T-helper 2 cell treated with Interferon-gamma antibody and Interleukin-4, amounts not matched to agents 5 μg/mL and 100 μg/mL, for 36 hours (primary cell): ENCODE measurements around the gene CMYA5.

Experiments
- DNase-seq: peaks from one replicate; pipeline ENCODE4 v3.0.0; 2021; ENCODE audit warnings: low spot score
- H3K27ac Mint-ChIP-seq: one replicate; pipeline ENCODE4 v1.8.0; 2021; ENCODE audit warnings: mild to moderate bottlenecking, mixed read lengths
- H3K27me3 Mint-ChIP-seq: one replicate; pipeline ENCODE4 v1.8.0; 2021; ENCODE audit warnings: low read depth, mixed read lengths
- H3K36me3 Mint-ChIP-seq: one replicate; pipeline ENCODE4 v1.8.0; 2021; ENCODE audit warnings: low read depth, mixed read lengths
- H3K4me1 Mint-ChIP-seq: one replicate; pipeline ENCODE4 v1.8.0; 2021; ENCODE audit warnings: low read depth, mixed read lengths
- H3K4me3 Mint-ChIP-seq: one replicate; pipeline ENCODE4 v1.8.0; 2022; ENCODE audit warnings: mild to moderate bottlenecking, moderate library complexity, mixed read lengths
- H3K9me3 Mint-ChIP-seq: one replicate; pipeline ENCODE4 v1.8.0; 2021; ENCODE audit warnings: mixed read lengths

The CMYA5 gene

DNA sequence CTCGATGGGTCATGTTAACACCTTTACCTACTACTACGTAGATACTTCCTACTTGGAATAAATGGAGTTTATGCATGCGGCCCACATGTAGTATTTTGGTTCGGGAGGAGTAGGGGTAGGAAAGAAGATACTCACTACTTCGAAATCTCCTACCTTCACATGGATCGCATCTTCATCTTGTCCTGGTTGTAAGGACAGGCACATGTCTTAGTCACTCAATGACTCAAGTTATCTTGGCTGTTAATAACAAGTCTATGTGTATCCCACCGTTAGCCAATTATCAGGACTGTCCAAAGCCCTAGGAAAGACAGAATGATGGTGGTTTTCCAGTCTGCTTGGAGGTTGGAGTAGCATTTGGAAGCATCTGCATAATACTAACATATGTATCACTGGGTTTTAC lies 24.1 kb downstream of the CMYA5 start:
- no peak for DNase-seq
- Mint-ChIP-seq H3K27me3 (no peaks in the 10 kb centered on the region), H3K36me3 (no peaks in the 10 kb centered on the region), H3K4me1 (no peaks in the 10 kb centered on the region), H3K4me3 (no peak overlapping the region), H3K9me3 (no peaks in the 10 kb centered on the region), H3K27ac (no peak overlapping the region)

DNA sequence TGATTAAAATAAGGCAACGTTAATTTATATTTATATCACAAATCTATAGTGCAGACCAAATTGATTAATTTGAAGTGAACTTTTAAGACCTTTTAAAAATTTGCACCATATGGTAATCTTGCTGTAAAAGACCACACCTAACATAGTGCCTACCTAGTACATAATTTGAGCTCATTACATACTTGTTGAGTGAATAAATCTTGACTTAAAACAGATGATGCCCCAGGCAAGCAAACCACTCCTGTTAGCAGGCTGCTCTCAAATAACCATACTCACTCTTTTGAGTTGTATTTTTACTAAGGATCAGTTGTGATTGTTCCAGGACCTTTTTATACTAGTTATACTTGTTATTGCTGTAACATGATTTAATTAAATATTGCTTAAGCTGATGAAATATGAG lies 27.2 kb downstream of the CMYA5 start:
- H3K4me3 Mint-ChIP-seq, result no peak overlapping the region
- no peaks in the 10 kb centered on the region for H3K4me1 Mint-ChIP-seq
- H3K27me3 Mint-ChIP-seq, result no peaks in the 10 kb centered on the region
- no peak for DNase-seq
- peaks cover 23% of the 10 kb centered on the region for H3K9me3 Mint-ChIP-seq
- no peak overlapping the region for H3K27ac Mint-ChIP-seq
- peaks cover 2% of the 10 kb centered on the region for H3K36me3 Mint-ChIP-seq

DNA sequence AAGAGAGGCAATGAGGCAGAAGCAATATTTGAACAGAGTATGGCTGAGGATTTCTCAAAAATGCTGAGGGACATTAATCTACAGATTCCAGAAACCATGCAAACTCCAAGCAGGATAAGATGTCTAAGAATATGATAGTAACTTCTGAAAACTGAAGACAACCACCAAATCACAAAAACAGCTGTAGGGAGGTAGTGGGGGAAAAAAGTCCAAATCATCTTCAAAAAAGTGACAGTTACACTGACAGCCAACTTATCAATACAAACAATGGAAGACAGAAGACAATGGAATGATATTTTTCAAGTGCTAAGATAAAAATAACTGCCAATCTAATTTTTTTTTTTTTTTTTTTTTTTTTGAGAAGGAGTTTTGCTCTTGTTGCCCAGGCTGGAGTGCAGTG lies 30.5 kb downstream of the CMYA5 start:
- Mint-ChIP-seq H3K27me3 (peaks cover 6% of the 10 kb centered on the region), H3K4me3 (no peak overlapping the region), H3K27ac (no peak overlapping the region), H3K4me1 (no peaks in the 10 kb centered on the region), H3K9me3 (peaks cover 27% of the 10 kb centered on the region), H3K36me3 (peaks cover 2% of the 10 kb centered on the region)
- no peak for DNase-seq

DNA sequence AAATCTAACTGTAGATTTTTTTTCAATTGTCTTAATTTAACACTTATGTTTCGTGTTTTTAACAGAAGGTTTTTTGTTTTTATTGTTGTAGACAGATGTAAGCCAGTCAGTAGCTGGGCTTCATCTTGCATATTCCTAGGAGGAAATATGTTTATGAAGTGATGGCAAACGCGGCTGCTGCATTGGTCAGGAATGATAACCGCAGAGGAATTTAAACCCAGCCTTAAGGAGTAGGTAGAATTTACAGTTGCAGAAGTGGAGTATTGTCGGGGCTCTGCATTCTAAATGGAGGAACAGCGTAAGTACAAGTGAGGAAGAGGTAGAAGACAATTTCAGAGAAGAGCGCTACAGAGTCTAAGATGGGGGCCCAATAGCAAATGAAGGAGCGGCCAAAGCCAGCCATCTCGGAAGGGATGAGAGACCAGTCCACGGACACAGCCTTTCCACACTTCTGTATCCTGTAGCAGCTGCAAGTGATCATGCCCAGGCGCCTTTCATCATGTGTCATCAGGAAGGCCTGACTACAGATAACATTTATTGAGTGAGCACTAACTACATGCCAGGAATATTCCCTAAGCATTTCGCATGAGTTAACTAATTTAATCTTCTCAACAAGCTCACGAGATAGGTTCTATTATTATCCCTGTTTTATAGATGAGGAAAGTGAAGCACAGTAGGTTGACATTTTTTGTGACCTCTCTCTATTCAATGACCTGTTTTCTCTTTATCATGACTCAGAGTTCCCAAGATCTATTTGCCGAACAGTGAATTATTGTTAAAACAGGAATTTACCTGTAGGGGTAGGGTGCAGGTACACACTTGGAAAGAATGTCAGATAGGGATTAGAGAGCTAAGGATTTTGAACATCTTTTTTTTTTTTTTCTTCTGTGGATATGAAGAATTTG lies 38.1 kb downstream of the CMYA5 start:
- no peak overlapping the region for H3K4me3 Mint-ChIP-seq
- H3K27me3 Mint-ChIP-seq, result peaks cover 54% of the 10 kb centered on the region
- H3K27ac Mint-ChIP-seq, result no peak overlapping the region
- no peaks in the 10 kb centered on the region for H3K36me3 Mint-ChIP-seq
- H3K9me3 Mint-ChIP-seq, result no peaks in the 10 kb centered on the region
- peaks cover 37% of the 10 kb centered on the region for H3K4me1 Mint-ChIP-seq
- DNase-seq, result no peak

DNA sequence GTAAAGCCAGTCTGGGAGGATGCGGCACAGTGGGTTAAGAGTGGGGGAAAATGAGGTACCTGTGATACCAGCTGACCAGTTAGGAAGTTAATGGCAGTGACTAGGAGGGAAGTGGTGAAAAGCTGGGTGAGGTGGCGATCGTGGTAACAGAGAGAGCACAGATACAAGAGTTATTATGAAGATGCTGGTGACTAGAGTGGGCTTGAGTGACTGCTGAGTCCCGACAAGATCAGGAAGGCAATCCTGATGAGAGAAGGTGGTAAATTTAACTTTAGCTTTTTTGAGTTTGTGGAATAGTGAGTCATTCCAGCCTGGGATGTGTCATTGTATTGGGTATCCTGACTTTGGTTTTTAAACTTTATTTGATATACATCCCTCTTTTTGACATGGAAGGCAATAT lies 38.8 kb downstream of the CMYA5 start:
- H3K27ac Mint-ChIP-seq, result no peak overlapping the region
- no peak overlapping the region for H3K4me3 Mint-ChIP-seq
- peaks cover 43% of the 10 kb centered on the region for H3K4me1 Mint-ChIP-seq
- no peaks in the 10 kb centered on the region for H3K36me3 Mint-ChIP-seq
- peaks cover 61% of the 10 kb centered on the region for H3K27me3 Mint-ChIP-seq
- no peak for DNase-seq
- no peaks in the 10 kb centered on the region for H3K9me3 Mint-ChIP-seq

DNA sequence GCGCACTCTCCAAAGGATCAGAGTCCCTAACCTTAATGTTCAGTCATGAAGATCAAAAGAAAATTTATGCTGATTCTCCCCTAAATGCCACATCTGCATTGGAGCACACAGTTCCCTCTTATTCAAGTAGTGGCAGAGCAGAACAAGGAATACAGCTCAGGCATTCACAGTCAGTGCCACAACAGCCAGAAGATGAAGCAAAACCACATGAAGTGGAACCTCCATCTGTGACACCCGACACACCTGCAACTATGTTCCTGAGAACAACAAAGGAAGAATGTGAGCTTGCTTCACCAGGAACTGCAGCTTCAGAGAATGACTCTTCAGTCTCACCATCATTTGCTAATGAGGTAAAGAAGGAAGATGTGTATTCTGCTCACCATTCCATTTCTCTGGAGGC lies 40.0 kb downstream of the CMYA5 start:
- DNase-seq, result no peak
- no peak overlapping the region for H3K27ac Mint-ChIP-seq
- peak overlapping the region; percentile 34 for H3K4me3 Mint-ChIP-seq
- no peaks in the 10 kb centered on the region for H3K36me3 Mint-ChIP-seq
- no peaks in the 10 kb centered on the region for H3K9me3 Mint-ChIP-seq
- H3K4me1 Mint-ChIP-seq, result peaks cover 43% of the 10 kb centered on the region
- H3K27me3 Mint-ChIP-seq, result peaks cover 73% of the 10 kb centered on the region

DNA sequence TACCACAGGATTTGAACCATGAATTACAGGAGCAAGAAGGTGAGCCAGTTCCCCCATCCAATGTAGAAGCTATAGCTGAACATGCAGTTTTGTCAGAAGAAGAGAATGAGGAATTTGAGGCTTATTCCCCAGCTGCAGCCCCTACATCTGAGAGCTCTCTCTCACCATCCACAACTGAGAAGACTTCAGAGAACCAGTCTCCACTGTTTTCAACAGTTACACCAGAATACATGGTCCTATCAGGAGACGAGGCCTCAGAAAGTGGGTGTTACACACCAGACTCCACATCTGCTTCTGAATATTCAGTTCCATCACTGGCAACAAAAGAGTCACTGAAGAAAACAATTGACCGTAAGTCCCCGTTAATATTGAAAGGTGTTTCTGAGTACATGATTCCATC lies 40.9 kb downstream of the CMYA5 start:
- H3K4me3 Mint-ChIP-seq, result no peak overlapping the region

DNA sequence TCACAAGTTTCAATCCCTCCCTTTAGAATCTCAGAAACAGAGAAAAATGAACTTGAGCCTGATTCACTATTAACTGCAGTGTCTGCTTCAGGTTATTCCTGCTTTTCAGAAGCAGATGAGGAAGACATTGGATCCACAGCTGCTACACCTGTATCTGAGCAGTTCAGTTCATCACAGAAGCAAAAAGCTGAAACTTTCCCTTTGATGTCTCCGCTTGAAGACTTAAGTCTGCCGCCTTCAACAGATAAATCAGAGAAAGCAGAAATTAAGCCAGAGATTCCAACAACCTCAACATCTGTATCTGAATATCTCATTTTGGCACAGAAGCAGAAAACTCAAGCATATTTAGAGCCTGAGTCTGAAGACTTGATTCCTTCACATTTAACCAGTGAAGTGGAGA lies 42.1 kb downstream of the CMYA5 start:
- Mint-ChIP-seq H3K9me3 (peaks cover 2% of the 10 kb centered on the region), H3K4me3 (no peak overlapping the region), H3K27me3 (peaks cover 85% of the 10 kb centered on the region), H3K27ac (no peak overlapping the region), H3K36me3 (no peaks in the 10 kb centered on the region), H3K4me1 (peaks cover 61% of the 10 kb centered on the region)
- no peak for DNase-seq

More for the DNA sequence above, 40.9 kb downstream of the CMYA5 start:
- no peaks in the 10 kb centered on the region for H3K36me3 Mint-ChIP-seq
- H3K27me3 Mint-ChIP-seq, result peaks cover 79% of the 10 kb centered on the region
- H3K9me3 Mint-ChIP-seq, result peaks cover 1% of the 10 kb centered on the region
- H3K27ac Mint-ChIP-seq, result no peak overlapping the region
- no peak for DNase-seq
- peaks cover 49% of the 10 kb centered on the region for H3K4me1 Mint-ChIP-seq

DNA sequence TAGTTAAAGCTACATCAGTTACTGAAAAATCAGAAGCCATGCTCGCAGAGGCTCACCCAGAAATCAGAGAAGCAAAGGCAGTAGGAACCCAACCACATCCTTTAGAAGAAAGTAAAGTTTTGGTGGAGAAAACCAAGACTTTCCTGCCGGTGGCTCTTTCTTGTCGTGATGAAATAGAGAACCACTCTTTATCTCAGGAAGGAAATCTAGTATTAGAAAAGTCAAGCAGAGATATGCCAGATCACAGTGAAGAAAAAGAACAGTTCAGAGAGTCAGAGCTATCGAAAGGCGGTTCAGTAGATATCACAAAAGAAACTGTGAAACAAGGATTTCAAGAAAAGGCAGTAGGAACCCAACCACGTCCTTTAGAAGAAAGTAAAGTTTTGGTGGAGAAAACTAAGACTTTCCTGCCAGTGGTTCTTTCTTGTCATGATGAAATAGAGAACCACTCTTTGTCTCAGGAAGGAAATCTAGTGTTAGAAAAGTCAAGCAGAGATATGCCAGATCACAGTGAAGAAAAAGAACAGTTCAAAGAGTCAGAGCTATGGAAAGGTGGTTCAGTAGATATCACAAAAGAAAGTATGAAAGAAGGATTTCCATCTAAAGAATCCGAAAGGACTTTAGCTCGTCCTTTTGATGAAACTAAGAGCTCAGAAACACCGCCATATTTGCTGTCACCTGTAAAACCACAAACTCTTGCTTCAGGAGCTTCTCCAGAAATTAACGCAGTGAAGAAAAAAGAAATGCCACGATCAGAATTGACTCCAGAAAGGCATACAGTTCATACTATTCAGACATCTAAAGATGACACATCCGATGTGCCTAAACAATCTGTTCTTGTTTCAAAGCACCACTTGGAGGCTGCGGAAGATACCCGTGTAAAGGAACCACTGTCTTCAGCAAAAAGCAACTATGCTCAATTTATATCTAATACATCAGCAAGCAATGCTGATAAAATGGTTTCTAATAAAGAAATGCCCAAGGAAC lies 47.2 kb downstream of the CMYA5 start:
- Mint-ChIP-seq H3K27me3 (peaks cover 65% of the 10 kb centered on the region), H3K36me3 (peaks cover 3% of the 10 kb centered on the region), H3K4me3 (peak overlapping the region; percentile 73), H3K9me3 (peaks cover 2% of the 10 kb centered on the region), H3K4me1 (peaks cover 52% of the 10 kb centered on the region), H3K27ac (peak overlapping the region; percentile 70)
- peak; percentile 36 for DNase-seq

DNA sequence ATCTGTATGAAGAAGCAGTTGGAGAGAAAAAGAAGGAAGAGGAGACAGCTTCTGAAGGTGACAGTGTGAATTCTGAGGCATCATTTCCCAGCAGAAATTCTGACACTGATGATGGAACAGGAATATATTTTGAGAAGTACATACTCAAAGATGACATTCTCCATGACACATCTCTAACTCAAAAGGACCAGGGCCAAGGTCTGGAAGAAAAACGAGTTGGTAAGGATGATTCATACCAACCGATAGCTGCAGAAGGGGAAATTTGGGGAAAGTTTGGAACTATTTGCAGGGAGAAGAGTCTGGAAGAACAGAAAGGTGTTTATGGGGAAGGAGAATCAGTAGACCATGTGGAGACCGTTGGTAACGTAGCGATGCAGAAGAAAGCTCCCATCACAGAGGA lies 48.7 kb downstream of the CMYA5 start:
- peaks cover 3% of the 10 kb centered on the region for H3K36me3 Mint-ChIP-seq
- H3K27me3 Mint-ChIP-seq, result peaks cover 59% of the 10 kb centered on the region
- H3K4me1 Mint-ChIP-seq, result peaks cover 37% of the 10 kb centered on the region
- H3K9me3 Mint-ChIP-seq, result peaks cover 2% of the 10 kb centered on the region
- H3K4me3 Mint-ChIP-seq, result no peak overlapping the region
- no peak overlapping the region for H3K27ac Mint-ChIP-seq
- no peak for DNase-seq

DNA sequence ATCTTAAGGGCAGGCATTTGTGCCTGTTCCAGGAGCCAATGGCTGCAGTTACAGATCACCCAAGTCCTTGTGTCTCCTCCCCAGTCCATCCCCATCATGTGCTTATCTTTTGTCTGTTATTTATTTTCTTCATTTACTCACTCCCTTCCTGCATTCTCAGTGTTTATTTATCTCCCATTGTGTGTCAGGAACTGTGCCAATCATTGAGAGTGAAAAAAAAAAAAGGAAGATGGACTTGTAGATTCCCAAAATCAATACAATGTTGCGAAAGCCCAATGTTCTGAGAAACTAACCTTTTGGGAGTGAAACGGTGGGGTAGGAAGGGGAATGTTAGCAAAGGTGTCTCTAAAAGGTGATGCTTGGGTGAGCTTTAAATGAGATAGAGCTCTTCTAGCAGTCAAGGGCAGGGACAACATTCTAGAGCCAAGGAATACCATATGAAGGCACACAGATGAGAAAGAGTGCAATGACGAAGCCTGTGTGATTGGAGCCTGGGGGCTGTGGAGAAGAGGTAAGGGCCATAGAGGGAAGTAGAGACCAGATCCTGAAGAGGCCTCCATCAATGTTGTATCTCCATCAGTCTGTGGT lies 53.0 kb downstream of the CMYA5 start:
- H3K27ac Mint-ChIP-seq, result no peak overlapping the region
- H3K4me1 Mint-ChIP-seq, result peaks cover 10% of the 10 kb centered on the region
- H3K27me3 Mint-ChIP-seq, result peaks cover 43% of the 10 kb centered on the region
- DNase-seq, result no peak
- peaks cover 3% of the 10 kb centered on the region for H3K36me3 Mint-ChIP-seq
- no peak overlapping the region for H3K4me3 Mint-ChIP-seq
- no peaks in the 10 kb centered on the region for H3K9me3 Mint-ChIP-seq

DNA sequence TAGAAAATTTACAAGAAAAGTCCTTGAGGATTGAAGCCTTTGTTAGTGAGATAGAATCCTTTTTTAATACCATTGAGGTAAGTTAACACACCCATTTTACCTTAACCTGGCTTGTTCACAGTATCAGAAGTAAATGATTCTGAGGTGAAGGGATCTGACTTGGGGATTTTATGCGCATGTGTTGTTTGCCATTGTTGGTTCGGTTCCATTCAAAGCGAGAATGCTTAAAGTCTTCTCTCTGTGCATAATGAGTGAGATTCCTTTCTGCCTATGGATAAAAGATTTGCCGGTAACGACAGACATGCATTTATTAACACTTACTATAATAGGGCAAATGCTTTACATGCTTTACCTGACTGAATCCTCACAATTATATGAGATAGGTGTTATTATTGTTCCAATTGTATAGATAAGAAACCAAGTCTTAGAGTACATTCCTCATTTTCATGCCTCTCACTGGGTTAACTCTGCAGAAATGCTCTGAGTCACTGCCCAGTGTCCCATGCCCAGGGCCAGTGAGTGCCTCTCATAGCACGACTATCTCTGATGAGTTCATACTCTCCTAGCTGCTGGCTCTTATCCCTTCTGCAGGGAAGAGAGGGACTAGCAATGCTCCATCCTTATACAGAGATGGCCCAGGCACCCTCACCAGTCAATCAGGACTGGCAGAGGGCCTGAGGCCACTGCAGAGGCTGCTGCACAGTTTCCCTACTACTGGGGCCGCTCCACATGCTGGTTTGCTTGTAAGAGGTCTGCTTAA lies 54.4 kb downstream of the CMYA5 start:
- H3K36me3 Mint-ChIP-seq, result no peaks in the 10 kb centered on the region
- H3K4me3 Mint-ChIP-seq, result no peak overlapping the region

DNA sequence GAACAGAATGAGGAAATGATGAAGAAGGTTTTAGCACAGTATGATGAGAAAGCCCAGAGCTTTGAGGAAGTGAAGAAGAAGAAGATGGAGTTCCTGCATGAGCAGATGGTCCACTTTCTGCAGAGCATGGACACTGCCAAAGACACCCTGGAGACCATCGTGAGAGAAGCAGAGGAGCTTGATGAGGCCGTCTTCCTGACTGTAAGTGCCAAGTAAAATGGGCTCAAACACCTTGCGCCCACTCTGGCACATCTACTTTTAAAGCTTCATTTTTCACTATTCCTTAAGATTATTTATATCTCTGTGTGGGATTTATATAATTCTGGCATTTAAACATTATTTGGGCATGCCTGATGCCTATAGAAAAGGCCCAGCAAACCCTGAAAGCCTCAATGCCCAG lies 55.6 kb downstream of the CMYA5 start:
- Mint-ChIP-seq H3K4me1 (peaks cover 2% of the 10 kb centered on the region), H3K9me3 (no peaks in the 10 kb centered on the region), H3K36me3 (no peaks in the 10 kb centered on the region), H3K27me3 (peaks cover 32% of the 10 kb centered on the region), H3K27ac (no peak overlapping the region), H3K4me3 (no peak overlapping the region)
- no peak for DNase-seq

More for the DNA sequence above, 54.4 kb downstream of the CMYA5 start:
- DNase-seq, result no peak
- Mint-ChIP-seq H3K27me3 (peaks cover 32% of the 10 kb centered on the region), H3K4me1 (no peaks in the 10 kb centered on the region), H3K27ac (no peak overlapping the region), H3K9me3 (no peaks in the 10 kb centered on the region)
